Measurements from ENCODE around the gene HIP1R.

The HIP1R gene

DNA sequence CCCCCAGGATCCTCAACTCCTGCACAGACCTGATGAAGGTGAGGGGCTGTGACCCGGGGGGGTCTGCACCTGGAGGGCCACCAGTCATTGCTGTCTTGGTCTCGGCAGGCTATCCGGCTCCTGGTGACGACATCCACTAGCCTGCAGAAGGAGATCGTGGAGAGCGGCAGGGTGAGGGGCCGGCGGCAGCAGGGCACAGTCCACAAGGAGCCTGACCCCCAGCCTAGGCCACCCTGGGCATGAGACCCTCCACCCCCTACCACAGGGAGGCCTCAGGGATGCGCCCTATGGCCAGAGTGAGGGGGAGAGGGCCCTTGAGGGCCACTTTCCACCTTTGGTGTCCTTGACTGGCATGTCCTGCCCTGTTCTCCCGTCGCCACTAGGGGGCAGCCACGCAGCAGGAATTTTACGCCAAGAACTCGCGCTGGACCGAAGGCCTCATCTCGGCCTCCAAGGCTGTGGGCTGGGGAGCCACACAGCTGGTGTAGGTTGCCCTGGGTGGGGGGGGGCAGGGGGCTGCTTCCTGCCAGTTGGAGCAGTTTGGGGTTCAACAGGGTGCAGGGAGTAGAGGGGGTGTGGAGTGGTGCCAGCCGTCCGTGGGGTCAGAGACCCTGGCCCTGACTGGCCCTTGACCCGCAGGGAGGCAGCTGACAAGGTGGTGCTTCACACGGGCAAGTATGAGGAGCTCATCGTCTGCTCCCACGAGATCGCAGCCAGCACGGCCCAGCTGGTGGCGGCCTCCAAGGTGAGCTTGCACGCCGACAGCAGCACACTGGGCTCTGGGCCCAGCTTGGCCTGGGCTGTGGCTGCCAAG is 25.0 kb downstream of the HIP1R start:
- DNase-seq, result peak in 50 of 51 donors; percentile 26 to 90 (median 71)

- no peak for DNase-seq
Measured at GRCh38 chr12:122860854-122861586, 25.8 kb downstream of the HIP1R start.

DNA sequence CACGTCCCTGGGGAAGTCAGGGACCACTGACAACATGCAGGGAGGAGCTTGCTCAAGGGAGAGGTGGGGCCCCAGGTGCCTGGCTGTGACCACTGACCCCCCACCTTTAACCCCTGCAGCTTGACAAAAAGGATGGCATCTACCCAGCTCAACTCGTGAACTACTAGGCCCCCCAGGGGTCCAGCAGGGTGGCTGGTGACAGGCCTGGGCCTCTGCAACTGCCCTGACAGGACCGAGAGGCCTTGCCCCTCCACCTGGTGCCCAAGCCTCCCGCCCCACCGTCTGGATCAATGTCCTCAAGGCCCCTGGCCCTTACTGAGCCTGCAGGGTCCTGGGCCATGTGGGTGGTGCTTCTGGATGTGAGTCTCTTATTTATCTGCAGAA is 26.3 kb downstream of the HIP1R start:
- no peak for DNase-seq

- DNase-seq, result no peak
Measured at GRCh38 chr12:122862110-122862634, 26.9 kb downstream of the HIP1R start.

GRCh38 chr12:122862872-122863701 is 27.8 kb downstream of the HIP1R start:
- DNase-seq, result no peak

DNA sequence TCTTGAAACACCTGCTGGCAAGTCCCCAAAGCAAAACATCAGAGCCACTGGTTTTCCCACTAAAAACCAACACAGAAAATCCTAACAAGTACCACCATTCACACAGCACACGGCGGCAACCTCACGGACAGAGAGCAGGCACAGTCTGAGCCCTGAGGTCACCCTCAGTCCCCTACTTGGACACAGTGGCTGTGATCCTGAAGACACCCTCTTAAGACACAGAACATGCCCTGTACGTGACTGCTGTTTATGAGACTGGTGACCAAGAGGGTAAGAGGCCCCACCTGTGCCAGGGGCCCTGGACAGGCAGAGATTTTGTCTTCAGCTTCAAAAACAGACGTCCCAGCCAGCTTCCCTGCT is 29.6 kb downstream of the HIP1R start:
- no peak for DNase-seq

DNA sequence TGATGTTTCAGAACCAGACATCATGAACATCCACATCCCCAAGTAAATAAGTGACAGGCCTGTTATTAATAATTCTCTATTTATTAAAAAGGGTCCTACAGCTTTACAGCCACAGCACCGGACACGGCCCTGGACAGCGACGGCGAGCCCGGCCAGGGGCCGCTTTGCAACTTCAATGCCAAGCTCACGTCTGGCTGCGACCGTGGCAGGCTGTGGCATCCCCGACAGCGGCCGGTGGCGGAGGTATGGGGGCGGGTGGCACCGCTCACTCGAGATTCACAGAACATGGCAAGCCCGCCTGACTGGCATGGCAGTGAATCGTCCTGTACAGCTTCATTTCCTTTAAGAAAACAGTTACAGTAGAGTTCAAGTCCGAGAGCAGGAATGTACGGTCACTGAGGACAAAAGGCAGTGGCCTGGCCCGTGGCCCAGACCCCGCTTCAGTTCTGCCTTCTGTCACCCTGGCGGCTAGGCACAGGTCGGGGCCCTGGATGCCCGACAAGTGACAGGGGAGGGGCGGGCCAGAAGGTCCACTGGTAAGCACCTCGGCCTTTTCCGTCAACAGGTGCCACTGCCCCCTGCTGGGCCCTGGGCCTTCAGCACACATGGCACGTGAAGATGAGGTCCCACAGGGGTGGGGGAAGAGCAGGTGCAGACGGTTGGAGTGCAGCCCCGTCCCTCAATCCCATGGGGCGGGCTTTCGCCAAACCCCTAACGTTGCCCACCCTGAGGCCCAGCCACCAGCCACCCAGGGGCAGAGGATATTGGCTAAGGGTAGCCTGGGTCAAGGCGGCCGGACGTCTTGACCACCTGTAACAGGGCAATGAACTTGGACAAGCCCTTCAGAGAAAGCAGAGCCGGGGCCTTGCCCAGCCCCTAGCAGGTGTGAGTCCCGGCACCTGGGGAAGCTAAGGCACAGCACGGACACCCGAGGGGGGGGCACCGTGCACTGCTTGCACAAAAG is 30.3 kb downstream of the HIP1R start:
- DNase-seq, result peak in 7 of 51 donors; percentile 29 to 54 (median 36)

GRCh38 chr12:122866379-122866778 is 31.1 kb downstream of the HIP1R start:
- peak in 17 of 51 donors; percentile 20 to 72 (median 40) for DNase-seq

DNA sequence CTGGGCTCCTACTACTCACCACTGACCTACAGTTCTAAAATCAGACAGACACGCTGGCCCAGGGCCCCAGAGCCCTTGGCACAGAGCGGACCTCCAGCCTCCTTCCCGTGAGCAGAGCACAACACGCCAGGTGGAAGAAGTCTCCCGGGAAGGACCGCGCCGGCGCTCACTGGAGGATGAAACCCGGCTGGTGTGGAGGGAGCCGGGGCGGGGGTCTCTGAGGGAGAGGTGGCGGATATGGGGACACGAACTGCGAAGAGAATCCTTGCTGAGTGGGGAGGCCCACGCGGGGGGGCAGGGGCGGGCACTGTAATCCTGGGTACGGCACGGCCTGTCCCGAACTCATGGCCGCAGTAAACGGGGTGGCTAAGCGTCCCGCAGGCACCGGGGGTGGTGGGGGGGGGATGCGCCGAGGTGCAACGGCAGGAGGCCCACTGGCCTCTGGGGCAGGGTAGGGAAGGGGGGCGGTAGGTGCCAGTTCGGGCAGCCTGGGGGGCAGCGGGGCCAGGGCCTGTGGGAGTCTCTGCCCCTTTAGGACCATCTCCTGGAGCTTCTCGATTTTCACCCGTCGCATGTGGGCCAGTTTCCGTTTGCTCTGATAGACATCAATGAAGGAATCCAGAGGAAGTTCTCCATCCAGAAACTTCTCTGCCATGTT is 31.8 kb downstream of the HIP1R start:
- no peak for DNase-seq

GRCh38 chr12:122867691-122868461 is 32.6 kb downstream of the HIP1R start:
- peak in 8 of 51 donors; percentile 29 to 56 (median 40) for DNase-seq

DNA sequence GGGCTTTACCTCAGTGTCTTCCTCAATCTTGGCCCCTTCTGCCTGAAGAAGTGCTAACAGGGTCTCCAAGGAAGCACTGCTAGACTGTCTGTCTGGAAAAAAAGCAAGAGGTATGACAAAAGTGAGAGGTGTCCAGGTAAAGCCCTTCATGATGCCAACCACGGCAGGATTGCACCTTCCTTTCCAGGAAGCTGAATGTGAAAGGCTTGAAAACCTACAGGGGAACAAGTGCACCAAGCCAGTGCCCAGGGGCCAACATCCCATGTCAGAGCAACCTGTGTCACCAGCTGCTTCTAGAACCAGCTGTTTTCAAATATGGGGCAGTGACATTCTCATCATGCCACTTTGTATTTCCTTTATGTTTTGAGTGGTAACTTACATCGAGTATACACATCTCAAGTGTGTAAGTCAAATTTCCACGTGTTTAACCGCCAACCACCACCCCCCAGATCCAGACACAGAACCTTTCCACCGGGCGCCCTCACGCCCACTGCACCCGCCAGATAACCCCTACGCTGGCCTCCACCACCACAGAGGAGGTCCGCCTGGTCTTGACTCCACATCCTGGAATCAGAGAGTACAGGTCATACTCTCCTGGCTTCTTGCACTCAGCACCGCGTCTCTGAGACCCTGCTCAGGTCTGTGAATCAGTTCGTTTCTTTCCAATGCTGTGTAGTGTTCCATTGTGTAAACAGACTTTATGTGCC is 33.4 kb downstream of the HIP1R start:
- DNase-seq, result no peak

DNA sequence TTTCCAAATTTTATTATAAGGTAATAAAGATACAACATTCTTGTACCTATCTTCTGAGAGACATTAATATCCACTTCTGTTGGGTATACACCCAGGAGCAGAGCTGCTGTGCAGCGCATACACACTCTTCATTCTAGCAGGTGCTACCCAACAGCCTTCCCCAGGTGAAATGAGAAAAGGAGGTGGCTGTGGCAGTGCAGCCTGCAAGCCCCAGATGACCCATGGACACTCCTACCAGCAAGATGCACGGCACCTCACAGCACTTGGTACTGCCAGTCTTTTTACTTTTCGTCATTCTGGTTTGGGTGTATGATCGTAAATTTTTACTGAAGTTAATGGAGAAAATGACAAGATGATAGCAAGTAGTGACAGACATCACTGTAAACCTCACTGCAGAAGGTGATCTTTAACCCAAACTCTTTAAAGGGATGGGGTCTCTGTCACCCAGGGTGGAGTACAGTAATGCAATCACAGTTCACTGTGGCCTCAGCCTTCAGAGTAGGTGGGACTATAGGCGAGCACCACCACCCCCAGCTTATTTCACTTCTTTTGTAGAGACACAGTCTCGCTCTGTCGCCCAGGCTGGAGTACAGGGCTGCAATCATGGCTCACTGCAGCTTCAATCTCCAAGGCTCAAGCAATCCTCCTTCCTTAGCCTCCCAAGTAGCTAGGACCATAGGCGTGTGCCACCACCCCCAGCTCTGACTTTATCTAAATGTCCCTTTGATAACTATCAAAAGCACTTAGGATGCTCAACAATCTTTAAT is 34.1 kb downstream of the HIP1R start:
- no peak for DNase-seq

DNA sequence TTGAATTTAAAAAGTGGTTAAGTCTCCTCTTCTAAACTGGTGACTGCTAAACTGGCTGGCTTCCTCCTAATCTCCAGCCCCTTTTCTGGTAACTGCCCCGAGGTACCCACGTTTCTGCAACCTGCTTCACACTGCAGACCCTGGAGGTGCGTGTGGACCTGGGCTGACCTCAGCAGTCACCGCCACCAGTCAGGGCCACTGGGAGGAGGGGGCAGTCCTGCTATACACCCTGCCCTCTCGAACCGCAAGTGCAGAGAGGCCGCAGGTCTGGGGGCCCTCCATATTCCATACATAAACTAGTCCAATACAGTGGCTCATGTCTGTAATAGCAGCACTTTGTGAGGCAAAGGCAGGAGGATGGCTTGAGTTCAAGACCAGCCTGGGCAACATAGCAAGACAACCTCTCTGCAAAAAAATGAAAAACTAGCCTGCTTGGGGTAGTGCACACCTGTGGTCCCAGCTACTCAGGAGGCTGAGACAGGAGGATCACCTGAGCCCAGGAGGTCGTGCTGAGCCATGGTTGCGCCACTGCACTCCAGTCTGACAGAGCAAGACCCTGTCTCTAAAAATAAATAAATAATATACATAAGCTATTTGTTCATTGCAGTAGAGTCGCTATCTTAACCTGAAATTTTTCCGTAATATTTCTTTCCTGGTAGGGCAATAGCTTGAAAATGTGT is 35.0 kb downstream of the HIP1R start:
- DNase-seq, result no peak

DNA sequence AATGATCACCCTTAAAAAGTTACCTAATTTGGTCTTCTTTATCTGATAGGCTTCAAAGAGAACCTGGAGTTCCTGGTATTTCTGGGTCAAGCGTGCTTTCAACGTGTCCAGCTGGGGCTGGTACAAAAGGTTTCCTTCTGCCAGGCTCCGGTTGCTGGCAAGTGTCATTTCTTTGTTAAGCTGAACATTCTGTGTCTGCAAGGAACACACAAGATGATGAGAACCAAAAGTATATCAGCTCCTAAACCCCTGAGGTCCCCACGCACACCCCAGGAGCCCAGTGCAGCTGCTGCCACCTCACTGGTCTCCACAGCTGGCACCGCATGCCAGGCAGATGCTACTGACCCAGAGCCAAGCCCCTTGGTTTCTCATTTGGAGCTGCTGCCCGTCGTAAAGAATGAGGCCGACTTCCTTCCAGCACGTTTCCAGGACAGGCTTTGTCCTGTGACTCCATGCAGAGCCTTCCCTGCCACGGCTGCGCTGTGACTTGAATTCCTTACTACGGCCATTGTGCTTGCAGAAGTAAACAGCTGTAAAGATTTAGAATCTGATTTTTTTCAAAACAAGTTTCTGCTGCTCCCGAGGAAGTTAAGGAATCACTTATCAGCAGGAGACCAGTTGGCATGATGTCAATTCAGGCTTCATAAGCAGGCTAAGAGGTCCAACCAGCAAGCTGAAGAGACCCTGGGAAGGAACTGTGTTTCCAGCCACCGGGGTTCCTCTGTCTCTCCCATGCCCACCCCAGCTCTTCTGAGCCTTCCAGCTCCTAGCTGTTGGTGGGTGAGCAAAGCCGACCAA is 35.8 kb downstream of the HIP1R start:
- peak in 21 of 51 donors; percentile 26 to 67 (median 50) for DNase-seq

DNA sequence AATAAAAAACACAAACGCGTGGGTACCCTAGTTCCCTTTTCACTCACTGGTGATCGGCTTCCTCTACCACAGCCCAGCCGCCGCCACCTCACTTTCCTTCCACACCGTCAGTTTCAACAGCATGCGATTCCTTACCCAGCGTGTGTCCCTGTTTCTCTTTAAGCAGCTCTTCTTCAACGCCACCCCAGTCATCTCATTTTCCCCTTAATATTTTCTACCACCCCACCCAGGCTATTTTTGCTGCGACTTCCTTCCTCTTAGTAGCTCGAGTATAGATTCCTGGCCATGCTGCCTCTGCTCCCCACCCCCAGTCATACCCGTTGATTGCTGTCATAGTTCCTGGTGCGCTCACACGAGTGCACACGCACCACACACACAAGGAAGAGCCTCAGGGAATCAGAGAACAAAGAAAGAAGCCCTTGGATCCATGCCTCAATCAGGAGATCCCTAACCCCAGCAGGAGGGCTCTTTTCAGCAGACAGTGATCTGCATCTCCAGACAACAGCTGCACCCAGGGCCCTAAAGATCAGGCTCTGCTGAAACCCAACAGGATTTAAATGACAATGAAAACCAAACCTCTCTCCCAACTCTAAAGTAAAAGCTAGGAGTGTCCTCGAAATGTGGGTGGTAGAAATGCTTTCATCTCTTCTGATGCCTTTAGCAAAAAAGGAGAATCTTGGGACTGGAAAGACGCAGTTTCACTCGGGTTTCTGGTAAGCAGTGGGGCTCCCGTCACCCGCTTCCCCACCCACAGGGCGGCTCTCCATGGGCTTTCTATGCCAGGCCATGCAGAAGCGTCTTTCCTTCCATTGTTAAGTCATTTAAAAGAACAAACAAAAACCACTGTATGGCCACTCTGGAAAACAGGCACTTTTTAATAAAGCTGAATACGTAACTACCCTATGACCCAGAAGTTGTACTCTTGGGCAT is 36.9 kb downstream of the HIP1R start:
- DNase-seq, result peak in 12 of 51 donors; percentile 23 to 82 (median 46)
